Measurements from ENCODE around the gene DGKD.

Gene DGKD

DNA sequence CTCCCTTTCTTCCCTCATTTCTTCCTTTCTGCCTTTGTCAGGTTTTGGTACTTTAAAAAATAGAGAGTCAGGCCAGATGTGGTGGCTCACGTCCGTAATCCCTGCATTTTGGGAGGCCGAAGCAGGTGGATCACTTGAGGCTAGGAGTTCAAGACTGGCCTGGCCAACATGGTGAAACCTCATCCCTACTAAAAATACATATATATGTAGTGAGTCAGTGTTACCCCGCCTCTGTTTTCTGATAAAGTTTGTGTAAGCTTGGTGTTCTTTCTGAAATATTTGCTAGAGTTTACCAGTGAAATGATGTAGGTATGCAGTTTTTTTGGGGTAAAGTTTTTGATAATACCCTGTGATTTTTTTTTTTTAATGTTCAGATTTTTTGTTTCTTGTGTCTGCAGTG, 58.8 kb downstream of the DGKD start:
- no peak overlapping the region for H3K27ac ChIP-seq
- H3K36me3 ChIP-seq = peaks cover 42% of the 10 kb centered on the region
- no peak overlapping the region for H3K4me3 ChIP-seq (ENCODE audit: low read depth in 1 of 2, low read length in 1 of 2)
- no peaks in the 10 kb centered on the region for H3K9me3 ChIP-seq
- no peaks in the 10 kb centered on the region for H3K4me1 ChIP-seq (ENCODE audit: control insufficient read depth in 1 of 2, insufficient read depth in 1 of 2, low read depth in 1 of 2, low read length in 1 of 2)
- H3K27me3 ChIP-seq = no peaks in the 10 kb centered on the region
- TF ChIP-seq, protein P1, sequence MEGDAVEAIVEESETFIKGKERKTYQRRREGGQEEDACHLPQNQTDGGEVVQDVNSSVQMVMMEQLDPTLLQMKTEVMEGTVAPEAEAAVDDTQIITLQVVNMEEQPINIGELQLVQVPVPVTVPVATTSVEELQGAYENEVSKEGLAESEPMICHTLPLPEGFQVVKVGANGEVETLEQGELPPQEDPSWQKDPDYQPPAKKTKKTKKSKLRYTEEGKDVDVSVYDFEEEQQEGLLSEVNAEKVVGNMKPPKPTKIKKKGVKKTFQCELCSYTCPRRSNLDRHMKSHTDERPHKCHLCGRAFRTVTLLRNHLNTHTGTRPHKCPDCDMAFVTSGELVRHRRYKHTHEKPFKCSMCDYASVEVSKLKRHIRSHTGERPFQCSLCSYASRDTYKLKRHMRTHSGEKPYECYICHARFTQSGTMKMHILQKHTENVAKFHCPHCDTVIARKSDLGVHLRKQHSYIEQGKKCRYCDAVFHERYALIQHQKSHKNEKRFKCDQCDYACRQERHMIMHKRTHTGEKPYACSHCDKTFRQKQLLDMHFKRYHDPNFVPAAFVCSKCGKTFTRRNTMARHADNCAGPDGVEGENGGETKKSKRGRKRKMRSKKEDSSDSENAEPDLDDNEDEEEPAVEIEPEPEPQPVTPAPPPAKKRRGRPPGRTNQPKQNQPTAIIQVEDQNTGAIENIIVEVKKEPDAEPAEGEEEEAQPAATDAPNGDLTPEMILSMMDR (IDR thresholded peaks at IDR 0.05) = no peak

DNA sequence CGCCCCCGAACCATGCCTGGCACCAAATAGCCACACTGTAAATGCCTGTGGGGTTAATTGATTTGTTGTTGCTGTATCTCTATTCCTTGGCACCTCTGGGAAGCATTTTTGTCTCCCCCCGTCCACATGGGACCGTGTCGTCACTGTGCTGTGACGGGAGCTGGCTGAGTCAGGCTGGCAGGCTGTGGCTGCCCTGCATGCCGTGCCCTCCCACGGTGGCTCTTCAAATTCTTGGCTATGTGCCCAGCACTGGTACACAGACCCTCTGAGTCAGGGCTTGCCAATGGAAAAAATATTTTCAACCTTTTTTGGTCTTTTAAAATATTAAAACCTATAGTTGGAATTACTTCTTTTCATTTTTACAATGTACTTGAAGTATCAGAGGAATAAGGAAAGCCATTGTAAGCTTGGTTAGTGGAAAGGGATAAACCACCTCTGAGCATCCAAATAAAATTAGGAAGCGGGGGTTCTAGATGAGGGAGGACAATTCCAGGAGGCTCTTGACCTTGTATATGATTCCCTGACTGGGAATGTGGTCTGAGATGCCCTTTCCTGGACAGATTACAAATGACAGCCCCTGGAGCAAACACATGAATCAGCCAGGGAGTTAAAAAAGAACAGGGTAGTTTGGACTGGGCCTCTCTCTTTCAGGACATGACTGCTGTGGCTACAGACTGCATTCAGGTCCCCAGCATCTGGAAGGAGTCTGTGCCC, 59.4 kb downstream of the DGKD start:
- Histone ChIP-seq H3K36me3 (peaks cover 36% of the 10 kb centered on the region), H3K27ac (no peak overlapping the region), H3K27me3 (no peaks in the 10 kb centered on the region), H3K9me3 (no peaks in the 10 kb centered on the region), H3K4me1 (ENCODE audit: control insufficient read depth in 1 of 2, insufficient read depth in 1 of 2, low read depth in 1 of 2, low read length in 1 of 2) (peaks cover 4% of the 10 kb centered on the region in 2 experiments), H3K4me3 (ENCODE audit: low read depth in 1 of 2, low read length in 1 of 2) (no peak overlapping the region)
- TF ChIP-seq, protein P1 (IDR thresholded peaks at IDR 0.05) = no peak

DNA sequence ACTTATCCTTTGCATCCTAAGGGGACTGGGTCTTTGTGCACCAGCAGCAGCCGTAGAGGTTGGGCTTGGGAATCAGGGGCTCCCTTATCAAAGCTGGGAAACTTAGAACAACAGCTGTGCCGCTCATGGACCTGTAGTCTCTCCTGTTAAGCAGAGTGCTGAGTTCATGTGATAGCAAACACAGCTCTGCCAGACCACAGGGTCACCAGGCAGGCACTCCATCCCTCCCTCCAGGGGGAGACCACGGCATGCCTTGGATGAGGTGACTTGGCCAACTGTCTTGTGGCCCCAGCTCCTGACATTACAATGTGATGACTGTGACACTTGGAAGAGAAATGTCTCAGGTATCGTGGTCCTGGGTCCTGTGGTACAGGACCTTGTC, 60.0 kb downstream of the DGKD start:
- Histone ChIP-seq H3K36me3 (peaks cover 32% of the 10 kb centered on the region), H3K4me3 (ENCODE audit: low read depth in 1 of 2, low read length in 1 of 2) (no peak overlapping the region), H3K27ac (no peak overlapping the region), H3K27me3 (no peaks in the 10 kb centered on the region), H3K4me1 (ENCODE audit: control insufficient read depth in 1 of 2, insufficient read depth in 1 of 2, low read depth in 1 of 2, low read length in 1 of 2) (peaks cover 9 to 10% of the 10 kb centered on the region in 2 experiments), H3K9me3 (no peaks in the 10 kb centered on the region)
- TF ChIP-seq, protein P1 (IDR thresholded peaks at IDR 0.05) = no peak

DNA sequence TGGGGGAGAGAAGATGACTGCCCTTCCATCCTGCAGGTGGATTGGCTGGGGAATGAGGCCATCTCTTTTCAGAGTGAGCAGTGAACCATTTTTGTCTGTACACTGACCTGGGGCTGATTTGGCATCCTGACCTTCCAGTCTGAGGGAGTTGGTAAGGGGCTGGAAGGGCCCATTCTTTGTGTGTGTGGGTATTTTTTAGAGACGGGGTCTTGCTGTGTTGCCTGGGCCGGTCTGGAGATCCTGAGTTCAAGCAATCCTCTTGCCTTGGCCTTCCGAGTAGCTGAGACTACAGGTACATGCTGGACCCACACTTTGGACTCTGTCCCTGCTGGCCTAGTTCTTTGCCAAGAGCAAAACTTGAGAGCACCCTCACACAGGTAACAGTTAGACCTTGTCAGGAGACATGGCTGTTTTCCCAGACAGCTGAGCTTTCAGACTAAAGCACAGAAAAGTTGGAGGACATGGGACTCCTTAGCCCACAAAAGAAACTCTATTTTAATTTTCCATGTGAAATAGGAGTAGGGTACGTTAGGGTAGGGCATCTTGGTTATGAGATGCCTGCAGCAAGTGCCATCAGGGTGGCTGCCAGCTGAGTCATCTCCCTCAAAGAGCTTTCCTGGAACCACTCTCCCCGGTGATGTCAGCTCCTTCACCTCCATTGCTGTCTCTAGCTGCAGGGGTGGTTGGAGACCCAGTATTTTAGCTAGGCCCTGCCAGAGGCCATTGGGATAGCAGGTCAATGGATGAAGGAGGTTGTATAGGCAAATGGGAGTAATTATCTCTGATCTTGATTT, 60.7 kb downstream of the DGKD start:
- no peak overlapping the region for H3K4me3 ChIP-seq (ENCODE audit: low read depth in 1 of 2, low read length in 1 of 2)
- no peaks in the 10 kb centered on the region for H3K27me3 ChIP-seq
- peaks cover 32% of the 10 kb centered on the region for H3K36me3 ChIP-seq
- TF ChIP-seq, protein P1 (IDR thresholded peaks at IDR 0.05) = no peak
- no peak overlapping the region for H3K27ac ChIP-seq
- no peaks in the 10 kb centered on the region for H3K9me3 ChIP-seq
- H3K4me1 ChIP-seq (ENCODE audit: control insufficient read depth in 1 of 2, insufficient read depth in 1 of 2, low read depth in 1 of 2, low read length in 1 of 2) = peaks cover 10 to 14% of the 10 kb centered on the region in 2 experiments

DNA sequence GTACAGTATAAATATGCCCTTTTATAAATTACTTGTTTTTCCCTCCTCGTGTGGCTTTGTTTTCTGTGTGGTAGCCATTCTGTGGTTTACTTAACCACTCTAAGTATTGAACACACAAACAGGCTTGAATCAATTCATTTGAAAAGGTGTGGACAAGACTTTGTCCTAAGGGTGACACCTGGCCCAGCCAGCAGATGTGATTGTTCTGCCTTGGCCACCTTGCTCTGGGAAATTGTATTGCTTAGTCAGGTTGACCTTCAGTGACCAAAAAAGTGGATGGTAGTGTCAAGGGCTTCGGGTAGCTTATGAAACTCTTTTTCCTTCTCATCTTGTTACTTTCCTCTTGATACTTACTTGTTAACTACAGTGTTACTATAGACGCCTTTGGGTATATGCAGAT, 61.9 kb downstream of the DGKD start:
- peaks cover 32% of the 10 kb centered on the region for H3K36me3 ChIP-seq
- no peaks in the 10 kb centered on the region for H3K27me3 ChIP-seq
- TF ChIP-seq, protein P1 (IDR thresholded peaks at IDR 0.05) = no peak
- H3K9me3 ChIP-seq = no peaks in the 10 kb centered on the region
- H3K27ac ChIP-seq = no peak overlapping the region
- H3K4me3 ChIP-seq (ENCODE audit: low read depth in 1 of 2, low read length in 1 of 2) = no peak overlapping the region
- peaks cover 10 to 14% of the 10 kb centered on the region in 2 experiments for H3K4me1 ChIP-seq (ENCODE audit: control insufficient read depth in 1 of 2, insufficient read depth in 1 of 2, low read depth in 1 of 2, low read length in 1 of 2)
